Omental fat pad (tissue), 4 donors: ENCODE results near the gene KRT15. TPM values are rescaled to one million over a fixed set of nuclear protein-coding genes. Genes with fewer than 3 reads are reported as not detected.

Source experiments
- ATAC-seq: fragments of 150-250 bp; one replicate; pipeline ENCODE4 v1.9.1; 2016; ENCODE audit warnings: mild to moderate bottlenecking, moderate library complexity; ENCODE audit not compliant: low FRiP score
- DNase-seq: peaks from one replicate; pipeline ENCODE4 v3.0.0-alpha.2; 2019; ENCODE audit warnings: low spot score
- CTCF ChIP-seq, 3 donors: fragments of 450-650 bp; IDR thresholded peaks; one replicate each; pipeline ENCODE4 v1.5.1; 2016 to 2017; ENCODE audit warnings: antibody characterized with exemption in 3 of 3, mild to moderate bottlenecking in 3 of 3, moderate library complexity in 2 of 3
- total RNA-seq, 4 donors: library from RNA; depleted of rRNA; stranded (reverse); fragments of >200 nt; gene quantifications; one replicate each; pipeline ENCODE4 v1.1.0, GENCODE V29; 2016

Gene KRT15
- total RNA-seq, 4 donors from 2014 or later = 0.31 to 2.5 (median 1.8) TPM; not detected in 1

- ATAC-seq (no peak), DNase-seq (no peak)
- no peak for TF ChIP-seq CTCF (IDR thresholded peaks at IDR 0.05)
Observed at GRCh38 chr17:41527063-41528023, 8.7 kb upstream of the KRT15 start.

GRCh38 chr17:41524261-41524660, 5.6 kb upstream of the KRT15 start:
- DNase-seq (no peak), ATAC-seq (no peak)
- no peak for TF ChIP-seq CTCF (IDR thresholded peaks at IDR 0.05)

- no peak for TF ChIP-seq CTCF (IDR thresholded peaks at IDR 0.05)
- DNase-seq = no peak
- no peak for ATAC-seq
Observed at GRCh38 chr17:41523787-41524186, 5.1 kb upstream of the KRT15 start.

- no peak for TF ChIP-seq CTCF (IDR thresholded peaks at IDR 0.05)
- ATAC-seq = no peak
Observed at GRCh38 chr17:41523225-41523593, 4.5 kb upstream of the KRT15 start.

GRCh38 chr17:41522301-41523224, 3.9 kb upstream of the KRT15 start:
- DNase-seq = no peak
- TF ChIP-seq CTCF (IDR thresholded peaks at IDR 0.05) = no peak

More at GRCh38 chr17:41523225-41523593, 4.5 kb upstream of the KRT15 start:
- no peak for DNase-seq

GRCh38 chr17:41521574-41522261, 3.0 kb upstream of the KRT15 start:
- ATAC-seq (peak; percentile 45), DNase-seq (no peak)
- TF ChIP-seq CTCF (IDR thresholded peaks at IDR 0.05) = no peak

More at GRCh38 chr17:41522301-41523224, 3.9 kb upstream of the KRT15 start:
- no peak for ATAC-seq
